Measurements from ENCODE around the gene ANKRD2. TPM values are rescaled to one million over a fixed set of nuclear protein-coding genes. Genes with fewer than 3 reads are reported as not detected.

The ANKRD2 gene
- total RNA-seq, 3 donors from 2014 or later, result 0.29 to 0.75 (median 0.35) TPM

DNA sequence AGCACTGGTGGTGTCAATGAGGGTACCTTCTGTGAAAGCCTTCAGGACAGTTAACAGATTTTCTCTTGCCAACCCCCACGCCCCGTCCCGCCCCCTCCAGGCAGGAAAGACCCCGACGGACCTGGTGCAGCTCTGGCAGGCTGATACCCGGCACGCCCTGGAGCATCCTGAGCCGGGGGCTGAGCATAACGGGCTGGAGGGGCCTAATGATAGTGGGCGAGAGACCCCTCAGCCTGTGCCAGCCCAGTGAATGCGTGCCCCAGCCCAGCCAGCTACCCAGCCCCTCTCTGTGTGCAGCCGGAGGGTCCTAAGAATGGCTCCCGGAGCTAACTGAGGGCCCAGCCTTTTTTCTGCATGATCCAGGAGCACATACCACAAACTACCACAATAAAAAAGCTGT, 10.9 kb downstream of the ANKRD2 start:
- Histone ChIP-seq H3K36me3 (ENCODE audit: low read depth) (no peaks in the 10 kb centered on the region), H3K4me1 (ENCODE audit: low read depth) (no peaks in the 10 kb centered on the region), H3K4me3 (no peak overlapping the region), H3K9me3 (no peaks in the 10 kb centered on the region)
- TF ChIP-seq, protein P1, sequence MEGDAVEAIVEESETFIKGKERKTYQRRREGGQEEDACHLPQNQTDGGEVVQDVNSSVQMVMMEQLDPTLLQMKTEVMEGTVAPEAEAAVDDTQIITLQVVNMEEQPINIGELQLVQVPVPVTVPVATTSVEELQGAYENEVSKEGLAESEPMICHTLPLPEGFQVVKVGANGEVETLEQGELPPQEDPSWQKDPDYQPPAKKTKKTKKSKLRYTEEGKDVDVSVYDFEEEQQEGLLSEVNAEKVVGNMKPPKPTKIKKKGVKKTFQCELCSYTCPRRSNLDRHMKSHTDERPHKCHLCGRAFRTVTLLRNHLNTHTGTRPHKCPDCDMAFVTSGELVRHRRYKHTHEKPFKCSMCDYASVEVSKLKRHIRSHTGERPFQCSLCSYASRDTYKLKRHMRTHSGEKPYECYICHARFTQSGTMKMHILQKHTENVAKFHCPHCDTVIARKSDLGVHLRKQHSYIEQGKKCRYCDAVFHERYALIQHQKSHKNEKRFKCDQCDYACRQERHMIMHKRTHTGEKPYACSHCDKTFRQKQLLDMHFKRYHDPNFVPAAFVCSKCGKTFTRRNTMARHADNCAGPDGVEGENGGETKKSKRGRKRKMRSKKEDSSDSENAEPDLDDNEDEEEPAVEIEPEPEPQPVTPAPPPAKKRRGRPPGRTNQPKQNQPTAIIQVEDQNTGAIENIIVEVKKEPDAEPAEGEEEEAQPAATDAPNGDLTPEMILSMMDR (IDR thresholded peaks at IDR 0.05), result no peak
- intact Hi-C loops (cut with DNase I, micrococcal nuclease), result no loop called here
- DNase-seq (no peak), ATAC-seq (no peak)

DNA sequence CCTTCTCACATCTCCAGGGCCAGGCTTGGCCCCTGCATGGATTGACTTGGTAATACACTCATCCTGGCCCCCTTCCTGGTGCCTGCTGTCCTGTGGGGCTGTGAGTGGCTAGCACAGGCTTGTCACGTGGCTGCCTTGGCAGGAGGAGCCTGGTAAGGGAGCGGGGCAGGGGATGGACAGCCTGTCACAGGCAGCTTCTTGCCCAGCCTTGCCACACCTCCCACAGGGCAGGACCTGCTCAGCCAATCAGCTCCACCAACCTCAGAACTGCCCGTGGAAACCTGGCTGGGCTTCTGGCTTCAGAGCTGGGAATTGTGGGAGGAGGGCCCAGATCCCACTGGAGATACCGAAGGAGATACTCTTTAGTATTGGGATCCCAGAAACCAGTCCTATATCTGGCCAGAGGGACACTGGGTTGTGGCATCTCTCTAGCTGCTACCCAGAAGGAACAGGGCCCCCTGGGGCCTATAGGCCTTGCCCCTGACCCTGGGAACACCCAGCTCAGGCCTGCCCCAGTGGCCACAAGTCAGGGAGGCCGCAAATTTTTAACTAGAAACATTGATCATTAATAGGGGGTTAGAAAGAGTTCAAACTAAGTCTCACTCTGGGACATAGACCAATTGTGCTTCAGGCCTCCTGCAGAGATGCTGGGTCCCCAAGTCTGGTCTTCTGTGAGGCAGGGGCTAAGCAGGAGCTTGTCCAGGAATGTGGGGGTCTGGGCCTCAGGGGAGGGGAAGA, 11.7 kb downstream of the ANKRD2 start, which contains the start of gene HOGA1:
Gene HOGA1, plus strand, starts transcription at position 330 of the 738 bp plus-strand sequence. Its CDS starts 315 bp downstream, at position 645.
- intact Hi-C loops (cut with DNase I, micrococcal nuclease), result no loop called here
- TF ChIP-seq, protein P1 (IDR thresholded peaks at IDR 0.05), result no peak
- H3K4me1 ChIP-seq (ENCODE audit: low read depth), result no peaks in the 10 kb centered on the region
- DNase-seq (peak; percentile 13 to 70 (median 32)), ATAC-seq (peak; percentile 87)
- H3K9me3 ChIP-seq, result no peaks in the 10 kb centered on the region
- H3K36me3 ChIP-seq (ENCODE audit: low read depth), result no peaks in the 10 kb centered on the region
- H3K4me3 ChIP-seq, result no peak within 1 kb of the TSS

DNA sequence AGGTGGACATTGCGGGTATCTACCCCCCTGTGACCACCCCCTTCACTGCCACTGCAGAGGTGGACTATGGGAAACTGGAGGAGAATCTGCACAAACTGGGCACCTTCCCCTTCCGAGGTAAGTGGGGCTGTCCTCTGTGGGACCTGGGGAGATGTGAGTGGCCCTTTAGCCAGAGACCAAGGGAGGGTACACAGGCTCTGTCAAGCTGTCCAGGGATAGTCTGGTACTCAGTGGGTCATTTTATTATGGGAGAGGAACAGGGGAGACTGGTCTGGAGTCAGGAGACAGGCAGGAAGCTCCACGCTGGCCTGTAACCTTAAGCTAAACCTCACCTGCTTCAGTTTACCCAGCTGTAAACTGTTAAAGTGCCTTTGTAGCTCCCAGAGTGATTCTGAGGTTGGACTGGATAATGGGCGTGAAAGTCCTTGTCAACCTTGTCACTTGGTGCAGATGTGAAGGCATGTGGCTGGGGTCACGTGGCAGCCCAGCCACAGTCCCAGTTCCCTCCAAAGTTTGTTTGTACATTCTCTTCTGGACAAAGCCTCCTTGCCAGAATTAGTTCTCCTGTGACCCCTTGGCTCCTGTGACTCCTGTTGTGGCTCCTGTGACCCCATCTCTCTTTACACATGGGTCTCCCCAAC, 12.3 kb downstream of the ANKRD2 start:
- DNase-seq (no peak), ATAC-seq (no peak)
- intact Hi-C loops (cut with DNase I, micrococcal nuclease), result no loop called here
- H3K4me3 ChIP-seq, result no peak overlapping the region
- no peaks in the 10 kb centered on the region for H3K4me1 ChIP-seq (ENCODE audit: low read depth)
- TF ChIP-seq, protein P1 (IDR thresholded peaks at IDR 0.05), result no peak
- H3K36me3 ChIP-seq (ENCODE audit: low read depth), result no peaks in the 10 kb centered on the region
- no peaks in the 10 kb centered on the region for H3K9me3 ChIP-seq

DNA sequence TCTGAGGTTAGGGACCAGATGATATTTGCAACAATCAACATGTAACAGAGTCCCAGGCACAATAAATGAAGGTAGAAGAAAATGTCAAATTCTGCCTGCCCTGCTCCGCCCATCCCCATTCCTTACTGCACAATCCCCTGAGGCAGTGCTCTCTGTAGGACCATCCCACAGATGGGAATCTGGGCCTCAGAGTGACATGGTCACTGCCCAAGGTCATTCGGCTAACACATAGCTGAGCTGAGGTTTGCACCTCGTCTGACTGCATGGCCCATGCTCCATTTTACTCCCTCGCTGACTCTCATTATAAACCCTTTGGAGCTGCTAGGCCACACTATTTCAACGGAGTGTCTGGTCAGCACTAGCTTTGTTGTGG, 12.8 kb downstream of the ANKRD2 start:
- intact Hi-C loops (cut with DNase I, micrococcal nuclease), result no loop called here
- DNase-seq (no peak), ATAC-seq (no peak)
- no peaks in the 10 kb centered on the region for H3K9me3 ChIP-seq
- H3K36me3 ChIP-seq (ENCODE audit: low read depth), result no peaks in the 10 kb centered on the region
- H3K4me3 ChIP-seq, result no peak overlapping the region
- TF ChIP-seq, protein P1 (IDR thresholded peaks at IDR 0.05), result no peak
- no peaks in the 10 kb centered on the region for H3K4me1 ChIP-seq (ENCODE audit: low read depth)

DNA sequence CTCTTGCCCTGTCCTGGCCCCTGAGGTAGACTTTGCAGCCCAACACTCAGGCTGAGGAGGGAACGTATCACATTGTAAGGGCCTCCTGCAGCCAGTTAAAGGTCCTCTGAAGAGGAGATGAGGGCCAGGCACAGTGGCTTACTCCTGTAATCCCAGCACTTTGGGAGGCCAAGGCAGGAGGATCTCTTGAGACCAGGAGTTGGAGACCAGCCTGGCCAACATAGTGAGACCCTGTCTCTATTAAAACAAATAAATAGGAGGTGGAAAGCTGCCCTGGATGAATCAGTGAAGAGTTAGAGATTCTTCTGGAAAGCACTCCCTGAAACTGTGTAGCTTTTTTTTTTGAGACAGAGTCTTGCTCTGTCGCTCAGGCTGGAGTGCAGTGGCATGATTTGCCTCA, 14.6 kb downstream of the ANKRD2 start:
- no peak overlapping the region for H3K4me3 ChIP-seq
- no peak for ATAC-seq
- TF ChIP-seq, protein P1 (IDR thresholded peaks at IDR 0.05), result no peak
- H3K9me3 ChIP-seq, result no peaks in the 10 kb centered on the region
- H3K36me3 ChIP-seq (ENCODE audit: low read depth), result no peaks in the 10 kb centered on the region
- intact Hi-C loops (cut with DNase I, micrococcal nuclease), result no loop called here
- no peak for DNase-seq
- no peaks in the 10 kb centered on the region for H3K4me1 ChIP-seq (ENCODE audit: low read depth)

All from mucosa of descending colon (tissue), 3 donors.